ENCODE data around the gene PKN1. TPM values are rescaled to one million over a fixed set of nuclear protein-coding genes. Genes with fewer than 3 reads are reported as not detected.

The PKN1 gene
- total and polyA plus RNA-seq, 3 donors from 2014 or later = 116 to 259 (median 204) TPM

DNA sequence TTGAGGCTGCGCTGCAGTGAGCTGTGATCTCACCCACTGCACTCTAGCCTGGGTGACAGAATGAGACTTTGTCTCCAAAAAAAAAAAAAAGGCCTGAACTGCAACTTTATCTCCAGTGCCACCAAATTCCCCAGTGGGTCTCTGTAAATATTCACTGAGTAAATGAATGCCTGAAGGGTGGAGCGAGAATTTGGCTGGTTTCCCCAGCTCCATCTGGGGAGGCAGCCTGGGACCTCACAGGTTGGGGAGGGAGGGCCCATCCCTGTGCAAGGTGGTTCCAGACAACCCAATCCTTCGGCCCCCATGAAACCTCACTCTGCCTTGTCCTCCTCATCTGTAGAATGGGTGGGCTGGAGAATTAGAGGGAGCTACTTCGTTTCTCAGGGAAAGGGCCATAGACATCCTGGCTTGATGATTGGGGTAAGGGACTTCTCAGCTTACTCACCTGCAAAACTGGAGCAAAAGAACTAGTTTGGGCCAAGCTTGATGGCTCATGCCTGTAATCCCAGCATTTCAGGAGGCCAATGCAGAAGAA lies 4.2 kb upstream of the PKN1 start:
- intact Hi-C loops (cut with DNase I; ENCODE audit: low total_unique reads) = loop anchor here (10.0 kb wide), 1 partner anchor 46 kb away; the partner anchor contains the start of gene PTGER1
- no peak overlapping the region for H3K27ac ChIP-seq
- no peak overlapping the region for H3K4me3 ChIP-seq
- peaks cover 10% of the 10 kb centered on the region for H3K4me1 ChIP-seq
- H3K27me3 ChIP-seq = no peaks in the 10 kb centered on the region
- no peaks in the 10 kb centered on the region for H3K9me3 ChIP-seq
- WGBS, 2 donors = 81 to 91% methylated on average over 3 to 4 of the region's 4 CpGs
- TF ChIP-seq, protein P1, sequence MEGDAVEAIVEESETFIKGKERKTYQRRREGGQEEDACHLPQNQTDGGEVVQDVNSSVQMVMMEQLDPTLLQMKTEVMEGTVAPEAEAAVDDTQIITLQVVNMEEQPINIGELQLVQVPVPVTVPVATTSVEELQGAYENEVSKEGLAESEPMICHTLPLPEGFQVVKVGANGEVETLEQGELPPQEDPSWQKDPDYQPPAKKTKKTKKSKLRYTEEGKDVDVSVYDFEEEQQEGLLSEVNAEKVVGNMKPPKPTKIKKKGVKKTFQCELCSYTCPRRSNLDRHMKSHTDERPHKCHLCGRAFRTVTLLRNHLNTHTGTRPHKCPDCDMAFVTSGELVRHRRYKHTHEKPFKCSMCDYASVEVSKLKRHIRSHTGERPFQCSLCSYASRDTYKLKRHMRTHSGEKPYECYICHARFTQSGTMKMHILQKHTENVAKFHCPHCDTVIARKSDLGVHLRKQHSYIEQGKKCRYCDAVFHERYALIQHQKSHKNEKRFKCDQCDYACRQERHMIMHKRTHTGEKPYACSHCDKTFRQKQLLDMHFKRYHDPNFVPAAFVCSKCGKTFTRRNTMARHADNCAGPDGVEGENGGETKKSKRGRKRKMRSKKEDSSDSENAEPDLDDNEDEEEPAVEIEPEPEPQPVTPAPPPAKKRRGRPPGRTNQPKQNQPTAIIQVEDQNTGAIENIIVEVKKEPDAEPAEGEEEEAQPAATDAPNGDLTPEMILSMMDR (IDR thresholded peaks at IDR 0.05) = no peak
- TF ChIP-seq POLR2A (IDR thresholded peaks at IDR 0.05) = no peak
- H3K36me3 ChIP-seq (ENCODE audit: low read depth, missing control alignments) = no peaks in the 10 kb centered on the region
- no peak for DNase-seq

DNA sequence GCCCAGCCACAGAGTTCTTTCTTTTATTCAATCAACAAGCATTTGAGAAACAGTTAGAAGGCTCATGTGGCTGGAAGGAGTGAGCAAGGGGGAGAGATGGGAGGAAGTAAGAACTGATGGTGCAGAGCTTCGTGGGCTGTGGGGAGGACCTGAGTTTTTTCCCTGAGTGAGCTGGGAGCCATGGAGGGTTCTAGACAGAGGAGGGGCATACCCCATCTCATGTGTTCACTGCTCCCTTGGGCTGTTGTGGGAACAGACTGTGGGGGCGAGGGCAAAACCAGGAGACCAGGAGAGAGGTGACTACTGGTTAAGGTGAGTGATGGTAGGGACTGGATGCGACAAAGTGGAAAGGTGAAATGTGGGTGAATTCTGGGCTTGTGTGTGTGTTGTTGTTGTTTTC lies 2.4 kb upstream of the PKN1 start:
- no peak for DNase-seq
- 85 to 86% methylated on average over 3 of the region's 3 CpGs for WGBS, 2 donors
- intact Hi-C loops (cut with DNase I; ENCODE audit: low total_unique reads) = no loop called here
- H3K4me1 ChIP-seq = peaks cover 18% of the 10 kb centered on the region
- no peak for TF ChIP-seq POLR2A (IDR thresholded peaks at IDR 0.05)
- H3K9me3 ChIP-seq = no peaks in the 10 kb centered on the region
- H3K36me3 ChIP-seq (ENCODE audit: low read depth, missing control alignments) = no peaks in the 10 kb centered on the region
- no peak overlapping the region for H3K4me3 ChIP-seq
- no peak overlapping the region for H3K27ac ChIP-seq
- H3K27me3 ChIP-seq = no peaks in the 10 kb centered on the region

DNA sequence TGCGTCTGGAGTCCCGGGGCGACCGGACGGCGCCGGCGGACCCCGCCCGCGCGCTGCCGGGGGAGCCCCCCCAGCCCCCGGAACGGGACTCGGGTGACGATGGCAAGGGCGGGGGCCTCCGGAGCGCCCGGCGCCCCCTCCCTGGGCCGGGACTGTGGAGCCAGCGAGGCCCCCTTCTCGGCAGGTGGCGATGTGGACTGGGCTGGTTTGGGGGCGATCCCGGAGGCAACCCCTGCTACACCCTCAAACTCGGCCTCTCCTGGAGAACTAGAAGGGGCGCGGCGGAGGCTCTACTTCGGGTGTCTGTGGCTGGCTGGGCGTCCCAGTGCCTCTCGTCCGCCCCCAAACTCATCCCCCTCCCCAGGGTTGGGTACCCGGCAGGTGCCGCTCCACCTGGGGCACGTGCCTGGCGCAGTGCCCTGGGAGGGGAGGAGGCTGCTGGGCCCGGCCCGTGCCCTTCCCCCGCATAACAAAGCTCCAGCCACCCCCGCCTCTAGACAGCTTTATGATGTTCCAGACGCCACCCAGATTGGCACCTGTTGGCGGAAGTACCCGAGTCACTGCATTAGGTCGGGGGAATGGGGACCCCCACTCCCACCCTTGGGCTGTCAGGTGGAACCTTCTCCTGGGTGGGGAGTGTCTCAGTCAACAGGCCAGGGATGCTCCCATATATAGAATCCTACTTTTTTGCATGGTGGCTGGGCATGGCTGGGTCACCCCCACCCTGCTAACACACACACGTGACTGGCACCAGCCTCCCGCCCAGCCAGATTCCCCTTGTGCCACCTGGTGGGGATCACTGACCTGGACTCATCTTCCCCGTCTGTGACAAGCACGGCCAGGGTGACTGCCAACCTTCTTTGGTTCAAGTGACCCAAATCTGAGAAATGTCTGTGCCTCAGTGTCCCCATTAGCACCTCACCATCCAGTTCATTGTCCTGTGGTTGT lies 722 bp downstream of the PKN1 start:
- Histone ChIP-seq H3K36me3 (ENCODE audit: low read depth, missing control alignments) (no peaks in the 10 kb centered on the region), H3K4me1 (peaks cover 21% of the 10 kb centered on the region), H3K27me3 (no peaks in the 10 kb centered on the region), H3K9me3 (no peaks in the 10 kb centered on the region), H3K27ac (peak overlapping the region; percentile 80 to 88), H3K4me3 (peak overlapping the region; percentile 83 to 87)
- 7 to 23% methylated on average over 10 to 49 of the region's 52 CpGs for WGBS, 2 donors
- intact Hi-C loops (cut with DNase I; ENCODE audit: low total_unique reads) = no loop called here
- peak; percentile 49 for DNase-seq
- TF ChIP-seq POLR2A (IDR thresholded peaks at IDR 0.05) = no peak
- TF ChIP-seq, protein P1 (IDR thresholded peaks at IDR 0.05) = no peak

DNA sequence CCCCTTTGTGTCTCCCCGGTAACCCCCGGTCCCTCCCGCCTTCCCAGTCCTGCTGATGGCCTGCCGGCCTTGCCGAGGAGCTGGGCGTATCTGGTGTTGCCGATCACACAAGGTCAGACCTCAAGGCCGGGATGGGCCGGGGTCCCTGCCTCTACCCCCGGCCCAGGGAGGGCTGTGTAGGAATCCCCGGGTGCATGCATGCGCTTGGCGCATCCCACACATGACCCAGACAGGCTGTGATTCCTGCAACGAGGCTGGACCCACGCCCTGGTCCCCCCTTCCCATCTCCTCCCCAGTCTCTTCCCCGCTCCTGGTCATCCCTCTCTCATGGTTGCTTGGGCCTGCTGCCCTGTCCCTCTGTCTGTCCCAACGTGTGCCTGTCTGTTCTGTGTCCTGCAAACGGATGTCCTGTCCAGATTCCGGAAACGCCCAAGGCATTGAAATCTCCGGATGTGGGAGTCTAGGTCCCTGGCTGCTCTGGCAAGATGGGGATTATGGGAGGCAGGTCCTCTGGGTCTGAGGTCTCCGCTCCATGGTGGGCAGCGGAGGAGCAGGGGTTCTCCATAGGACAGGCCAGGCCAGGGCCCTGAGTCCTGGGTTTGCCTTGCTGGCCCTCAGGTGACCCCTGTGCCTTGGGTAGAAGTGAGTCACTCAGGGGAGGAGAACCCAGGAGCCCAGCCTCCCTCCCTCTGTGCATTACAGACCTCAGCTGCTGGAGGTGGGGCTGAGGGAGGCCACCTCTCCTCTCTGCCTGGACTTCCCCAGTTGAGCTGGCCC lies 1.6 kb downstream of the PKN1 start:
- peak; percentile 51 for DNase-seq
- H3K9me3 ChIP-seq = no peaks in the 10 kb centered on the region
- no peaks in the 10 kb centered on the region for H3K27me3 ChIP-seq
- peak overlapping the region; percentile 80 to 88 for H3K27ac ChIP-seq
- H3K4me3 ChIP-seq = peak overlapping the region in 1 of 2 donors; percentile 83
- WGBS, 2 donors = 48 to 50% methylated on average over 19 of the region's 23 CpGs
- TF ChIP-seq POLR2A (IDR thresholded peaks at IDR 0.05) = no peak
- TF ChIP-seq, protein P1 (IDR thresholded peaks at IDR 0.05) = no peak
- no peaks in the 10 kb centered on the region for H3K36me3 ChIP-seq (ENCODE audit: low read depth, missing control alignments)
- peaks cover 21% of the 10 kb centered on the region for H3K4me1 ChIP-seq
- intact Hi-C loops (cut with DNase I; ENCODE audit: low total_unique reads) = no loop called here
